GM19468 (cell line): ENCODE measurements around the gene PRAMEF11.
"Not testable (repeated sequence)": the region's sequence is repeated elsewhere in the genome, so short reads cannot be mapped to it uniquely, and the experiment has no call there.

ENCODE experiments used
- ATAC-seq: cut with Tn5 transposase; IDR thresholded peaks from one replicate; pipeline ENCODE4 v1.9.1; 2021; ENCODE audit warnings: mild to moderate bottlenecking, moderate library complexity, moderate number of reproducible peaks; ENCODE audit not compliant: unreplicated experiment; ENCODE audit errors: extremely low read depth

PRAMEF11 gene

DNA sequence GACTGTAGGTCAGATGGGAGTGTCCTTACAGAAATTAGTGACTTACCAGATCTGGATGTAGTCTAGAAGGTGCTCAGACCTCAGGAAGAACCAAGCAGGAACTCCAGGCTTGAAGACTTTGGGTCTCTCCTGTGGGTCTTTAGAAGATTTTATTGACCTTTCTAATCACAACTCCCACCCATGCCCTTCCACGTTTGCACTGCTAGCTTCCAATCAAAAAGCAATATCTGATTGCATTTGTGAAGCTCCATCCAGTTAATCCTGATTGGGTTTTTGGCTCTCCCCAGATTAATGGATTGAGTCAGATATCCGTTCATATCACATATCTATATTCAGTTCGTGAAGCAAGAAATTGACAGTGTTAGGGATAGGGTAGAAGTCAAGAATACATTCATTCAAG, at the start of gene PRAMEF11:
PRAMEF11 (minus strand) TSS at position 101 of the 400 bp plus-strand sequence. CDS start 2,621 bp downstream, outside the sequence.
- ATAC-seq, result not testable (repeated sequence)

DNA sequence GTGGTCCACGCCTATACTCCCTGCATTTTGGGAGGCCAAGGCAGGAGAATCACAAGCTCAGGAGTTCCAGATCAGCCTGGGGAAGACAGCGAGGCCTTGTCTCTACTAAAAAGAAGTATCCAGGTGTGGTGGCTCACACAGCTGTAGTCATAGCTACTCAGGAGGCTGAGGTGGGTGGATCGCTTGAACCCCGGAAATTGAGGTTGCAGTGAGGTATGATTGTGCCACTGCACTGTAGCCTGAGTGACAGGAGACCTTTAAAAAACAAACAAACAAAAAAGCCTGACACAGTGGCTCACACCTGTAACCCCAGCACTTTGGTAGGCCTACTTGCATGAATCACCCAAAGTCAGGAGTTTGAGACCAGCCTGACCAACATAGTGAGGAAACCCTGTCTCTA, 47.2 kb upstream of the PRAMEF11 start:
- ATAC-seq, result not testable (repeated sequence)

DNA sequence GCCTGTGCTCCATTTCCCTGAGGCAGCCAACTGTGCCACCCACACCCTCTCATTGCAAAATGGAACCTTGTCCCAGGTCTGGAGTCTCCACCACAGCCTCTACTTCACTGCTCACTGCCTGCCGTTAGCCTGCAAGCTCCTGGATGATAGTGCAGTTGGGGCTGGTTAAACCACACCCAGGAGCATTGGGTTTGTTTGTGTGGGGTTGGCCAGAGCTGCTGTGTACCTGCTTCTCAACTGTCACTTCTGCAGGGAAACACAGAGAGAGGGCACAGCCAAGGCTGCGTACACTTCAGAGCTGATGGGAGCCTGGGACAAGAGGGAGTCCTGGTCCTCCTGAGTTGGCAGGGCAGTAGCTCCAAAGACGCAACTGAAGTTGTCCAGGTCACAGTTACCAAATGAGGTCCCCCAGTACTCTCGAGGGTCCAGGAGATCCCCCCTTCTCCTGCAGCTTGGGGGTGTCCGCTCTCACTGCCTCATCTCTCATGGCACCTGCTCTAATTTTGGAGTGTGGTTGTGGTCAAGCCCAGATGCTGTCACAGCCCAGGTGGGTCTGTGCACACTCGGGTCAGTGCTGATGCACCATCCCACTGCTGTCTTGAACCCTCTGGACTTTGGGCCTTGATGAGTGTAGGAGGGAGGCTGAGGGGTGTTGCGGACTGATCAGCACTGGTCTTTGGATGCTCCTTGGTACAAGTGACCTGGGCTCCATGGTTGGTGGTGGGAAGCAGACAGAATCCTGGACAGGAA, 32.1 kb upstream of the PRAMEF11 start:
- not testable (repeated sequence) for ATAC-seq

DNA sequence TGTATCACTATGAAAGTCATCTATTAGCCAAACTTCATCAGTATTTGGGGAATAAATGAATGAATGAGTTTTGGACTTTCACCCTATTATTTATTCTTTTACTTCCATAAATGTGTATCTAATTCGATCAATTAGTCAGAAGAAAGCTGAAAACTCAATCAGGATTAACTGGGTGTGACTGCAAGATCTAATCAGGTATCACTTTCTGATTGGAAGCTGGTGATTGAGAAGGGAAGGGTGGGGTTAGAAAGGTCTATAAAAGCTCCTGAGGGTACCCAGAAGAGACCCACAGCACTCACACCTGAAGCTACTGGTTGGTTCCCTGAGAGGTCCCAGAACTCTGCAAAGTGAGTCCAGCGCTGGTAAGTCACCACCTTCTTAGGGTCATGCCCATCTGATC, 25.6 kb upstream of the PRAMEF11 start, which contains the start of gene PRAMEF2:
PRAMEF2 (plus strand) TSS at position 301 of the 400 bp plus-strand sequence. CDS start 1,924 bp downstream, outside the sequence.
- not testable (repeated sequence) for ATAC-seq

DNA sequence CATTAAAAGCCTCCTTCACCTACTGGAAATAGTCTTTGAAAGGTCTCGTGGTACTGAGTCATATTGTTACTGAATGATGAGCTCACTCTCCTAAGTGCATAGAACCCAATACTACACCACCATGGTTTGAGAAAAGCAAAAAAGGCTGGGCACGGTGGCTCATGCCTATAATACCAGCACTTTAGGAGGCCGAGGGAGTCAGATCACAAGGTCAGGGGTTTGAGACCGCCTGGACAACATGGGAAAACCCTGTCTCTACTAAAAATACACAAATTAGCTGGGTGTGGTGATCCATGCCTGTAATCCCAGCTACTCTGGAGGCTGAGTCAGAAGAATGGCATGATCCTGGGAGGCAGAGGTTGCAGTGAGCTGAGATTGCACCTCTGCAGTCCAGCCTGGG, 20.6 kb upstream of the PRAMEF11 start:
- no peak for ATAC-seq

DNA sequence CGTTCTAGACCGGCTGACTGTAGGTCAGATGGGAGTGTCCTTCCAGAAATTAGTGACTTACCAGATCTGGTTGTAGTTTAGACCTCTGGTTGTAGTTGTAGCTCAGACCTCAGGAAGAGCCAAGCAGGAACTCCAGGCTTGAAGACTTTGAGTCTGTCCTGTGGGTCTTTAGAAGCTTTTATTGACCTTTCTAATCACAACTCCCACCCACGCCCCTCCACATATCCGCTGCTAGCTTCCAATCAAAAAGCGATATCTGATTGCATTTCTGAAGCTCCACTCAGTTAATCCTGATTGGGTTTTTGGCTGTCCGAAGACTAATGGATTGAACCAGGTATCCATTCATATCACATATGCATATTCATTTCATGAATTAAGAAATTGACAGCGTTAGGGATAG, 17.4 kb upstream of the PRAMEF11 start, which contains the start of gene HNRNPCL1:
HNRNPCL1 (minus strand) TSS at position 101 of the 400 bp plus-strand sequence. CDS start 431 bp downstream, outside the sequence.
- not testable (repeated sequence) for ATAC-seq

DNA sequence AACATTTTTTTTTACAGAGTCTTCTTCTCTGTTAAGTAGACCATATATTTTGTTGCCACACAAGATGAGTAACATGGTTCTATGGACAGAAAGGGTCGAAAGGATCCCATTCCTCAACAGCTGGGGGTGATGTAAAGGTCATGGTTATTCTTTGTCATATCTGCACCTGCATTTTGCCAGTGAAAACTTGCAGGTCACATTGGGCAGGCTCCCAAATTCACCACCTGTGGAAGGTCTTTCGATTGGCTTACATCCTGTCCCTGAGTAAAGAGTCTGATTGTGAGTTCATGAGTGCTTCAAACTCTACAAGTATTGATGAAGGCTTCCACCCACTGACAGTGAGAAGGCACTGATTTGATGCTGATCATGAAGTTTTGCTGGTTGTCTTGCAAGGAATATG, 2.0 kb upstream of the PRAMEF11 start:
- ATAC-seq, result not testable (repeated sequence)

DNA sequence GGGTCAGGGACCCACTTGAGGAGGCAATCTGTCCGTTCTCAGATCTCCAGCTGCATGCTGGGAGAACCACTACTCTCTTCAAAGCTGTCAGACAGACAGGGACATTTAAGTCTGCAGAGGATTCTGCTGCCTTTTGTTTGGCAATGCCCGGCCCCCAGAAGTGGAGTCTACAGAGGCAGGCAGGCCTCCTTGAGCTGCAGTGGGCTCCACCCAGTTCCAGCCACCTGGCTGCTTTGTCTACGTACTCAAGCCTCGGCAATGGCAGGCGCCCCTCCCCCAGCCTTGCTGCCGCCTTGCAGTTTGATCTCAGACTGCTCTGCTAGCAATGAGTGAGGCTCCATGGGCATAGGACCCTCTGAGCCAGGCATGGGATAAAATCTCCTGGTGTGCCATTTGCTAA, 12.1 kb downstream of the PRAMEF11 start:
- not testable (repeated sequence) for ATAC-seq

DNA sequence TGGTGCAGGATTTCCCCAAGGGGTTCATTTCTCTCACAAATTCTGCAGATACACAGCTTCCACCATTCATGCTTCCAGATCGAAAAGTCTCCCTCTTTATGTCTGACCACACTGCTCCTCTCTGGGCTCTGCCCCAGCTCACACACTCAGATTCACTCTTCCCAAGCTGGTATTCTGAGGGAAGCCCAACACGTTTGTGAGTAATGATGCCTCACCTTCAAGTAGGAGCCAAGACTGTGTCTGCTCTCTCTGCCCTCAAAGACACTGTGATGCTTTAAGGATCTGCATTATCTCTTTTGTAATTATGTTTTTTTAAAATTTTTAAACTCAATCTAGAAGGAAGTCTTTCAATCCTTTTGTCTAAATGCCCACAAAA, 19.8 kb downstream of the PRAMEF11 start:
- no peak for ATAC-seq

DNA sequence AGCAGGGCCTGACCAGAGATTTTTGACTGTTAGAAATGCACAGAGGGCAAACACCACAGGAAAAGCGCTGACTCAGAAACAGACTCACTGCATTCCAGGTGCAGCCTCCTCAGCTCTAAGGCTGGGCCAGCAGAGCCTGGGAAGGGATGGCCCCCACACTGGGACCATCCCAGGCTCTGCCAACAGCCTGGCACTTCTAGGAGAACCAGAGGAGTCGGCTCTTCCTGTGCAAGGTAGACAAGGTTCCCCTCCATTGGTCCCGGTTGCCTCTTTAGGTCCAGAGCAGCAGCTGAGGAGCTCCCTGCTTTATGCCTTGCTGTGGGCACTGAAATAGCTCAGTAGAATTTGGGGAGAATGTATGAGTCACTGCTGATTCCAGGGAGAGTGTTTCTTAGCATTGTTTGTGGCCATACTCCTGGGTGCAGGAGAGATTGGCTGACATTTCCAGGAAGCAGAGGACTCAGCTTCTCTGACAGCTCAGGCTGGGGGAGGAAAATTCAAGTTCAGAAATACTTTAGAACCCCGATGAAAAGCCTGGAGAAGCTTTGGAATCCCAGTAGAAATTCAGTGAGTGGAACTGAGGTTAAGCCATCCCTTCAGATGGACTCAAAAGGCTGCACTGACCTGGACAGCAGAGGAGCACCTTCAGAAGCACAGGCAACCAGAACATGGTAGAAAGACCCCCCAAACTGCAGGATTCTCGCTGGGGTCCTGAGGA, 20.4 kb downstream of the PRAMEF11 start:
- no peak for ATAC-seq

DNA sequence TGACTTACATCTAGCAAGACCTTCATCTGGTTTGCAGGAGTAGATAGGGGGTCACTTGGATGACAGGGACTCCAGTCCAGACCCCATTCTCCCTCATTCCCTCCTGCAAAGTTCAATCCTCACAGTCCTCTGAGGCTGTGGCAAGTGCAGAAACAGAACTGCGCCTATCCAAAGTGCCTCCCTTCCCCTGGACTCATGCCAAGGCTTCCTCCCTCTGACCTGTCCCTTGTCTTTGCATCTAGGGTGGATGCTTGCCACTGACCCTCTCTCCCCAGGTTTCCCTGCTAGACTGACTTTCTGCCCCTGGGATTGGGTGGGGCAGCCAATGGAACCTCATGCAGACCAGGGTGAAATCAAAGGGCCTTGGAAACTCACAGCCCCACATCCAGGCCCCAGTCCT, 21.3 kb downstream of the PRAMEF11 start:
- ATAC-seq, result no peak

DNA sequence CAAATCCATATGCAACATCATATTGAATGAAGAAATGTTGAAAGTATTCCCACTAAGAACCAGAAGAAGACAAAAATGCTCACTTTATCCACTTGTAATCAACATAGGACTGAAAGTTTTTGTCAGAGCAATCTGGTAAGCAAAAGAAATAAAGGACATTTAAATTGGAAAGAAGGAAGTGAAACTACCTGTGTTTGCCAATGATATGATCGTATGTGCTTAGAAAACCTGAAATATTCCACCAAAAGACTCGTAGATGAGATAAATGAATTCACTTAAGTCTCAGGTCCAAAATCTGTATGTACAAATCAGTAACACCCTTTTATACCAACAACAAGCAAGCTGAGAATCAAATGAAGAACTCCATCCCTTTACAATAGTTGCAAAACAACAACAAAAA, 31.5 kb downstream of the PRAMEF11 start:
- ATAC-seq, result no peak

DNA sequence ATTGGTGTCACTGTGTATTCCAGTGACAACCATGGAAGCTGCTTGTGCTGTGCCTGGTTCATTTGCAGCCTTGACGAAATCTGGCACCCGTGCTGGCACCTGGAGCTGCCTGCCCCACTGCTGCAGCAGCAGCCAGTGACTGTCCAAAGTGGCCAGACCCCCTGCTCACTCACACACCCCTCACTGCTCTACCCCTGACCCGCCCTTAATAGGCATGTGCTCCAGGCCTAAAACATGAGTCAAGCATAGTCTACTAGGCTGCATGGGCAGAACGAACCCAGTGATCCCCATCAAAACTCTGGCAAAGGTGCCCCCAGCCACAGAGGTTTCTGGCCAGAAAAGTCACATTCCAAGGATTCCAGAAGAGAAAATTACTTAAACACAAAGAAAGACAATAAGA, 32.3 kb downstream of the PRAMEF11 start:
- no peak for ATAC-seq

DNA sequence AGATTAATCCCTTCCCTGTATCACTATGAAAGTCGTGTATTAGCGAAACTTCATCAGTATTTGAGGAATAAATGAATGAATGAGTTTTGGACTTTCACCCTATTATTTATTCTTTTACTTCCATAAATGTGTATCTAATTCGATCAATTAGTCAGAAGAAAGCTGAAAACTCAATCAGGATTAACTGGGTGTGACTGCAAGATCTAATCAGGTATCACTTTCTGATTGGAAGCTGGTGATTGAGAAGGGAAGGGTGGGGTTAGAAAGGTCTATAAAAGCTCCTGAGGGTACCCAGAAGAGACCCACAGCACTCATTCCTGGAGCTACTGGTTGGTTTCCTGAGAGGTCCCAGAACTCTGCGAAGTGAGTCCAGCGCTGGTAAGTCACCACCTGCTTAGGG, 40.1 kb downstream of the PRAMEF11 start, which contains the start of gene PRAMEF1:
PRAMEF1 (plus strand) TSS at position 301 of the 400 bp plus-strand sequence. CDS start 1,831 bp downstream, outside the sequence.
- ATAC-seq, result not testable (repeated sequence)

DNA sequence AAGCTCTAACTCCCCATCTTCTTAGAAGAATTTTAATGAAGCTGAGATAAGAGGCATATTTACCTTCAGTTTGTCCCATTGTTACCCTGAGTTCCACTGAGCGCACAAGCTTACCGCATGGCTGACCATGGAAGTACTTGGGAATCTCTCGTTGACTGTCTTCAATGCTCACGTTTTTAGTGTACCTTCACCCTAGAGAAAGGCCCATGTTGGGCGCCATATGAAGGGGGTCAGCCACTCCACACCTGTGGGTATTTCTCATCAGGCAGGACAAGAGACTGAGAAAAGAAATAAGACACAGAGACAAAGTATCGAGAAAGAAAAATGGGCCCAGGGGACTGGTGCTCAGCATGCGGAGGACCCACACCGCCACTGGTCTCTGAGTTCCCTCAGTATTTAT, 46.5 kb downstream of the PRAMEF11 start:
- not testable (repeated sequence) for ATAC-seq

DNA sequence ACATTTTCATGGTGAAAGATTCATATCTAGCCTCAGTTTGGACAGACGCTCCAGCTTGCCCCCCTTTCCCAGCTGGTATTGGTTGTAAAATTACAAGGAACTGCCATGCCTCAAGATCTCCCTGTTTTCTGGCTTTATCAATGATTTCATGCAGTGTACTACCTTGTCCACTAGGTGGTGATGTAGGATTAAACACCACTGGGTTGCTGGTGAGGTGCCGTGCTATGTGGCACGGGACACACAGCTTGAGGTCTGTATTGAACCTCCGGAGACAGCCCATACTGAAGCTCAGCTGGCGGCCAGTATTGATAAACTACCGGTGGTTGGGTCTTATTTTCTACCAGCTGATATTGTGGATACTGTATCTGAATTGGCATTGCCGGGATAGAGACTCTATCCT, 47.4 kb downstream of the PRAMEF11 start:
- ATAC-seq, result not testable (repeated sequence)

DNA sequence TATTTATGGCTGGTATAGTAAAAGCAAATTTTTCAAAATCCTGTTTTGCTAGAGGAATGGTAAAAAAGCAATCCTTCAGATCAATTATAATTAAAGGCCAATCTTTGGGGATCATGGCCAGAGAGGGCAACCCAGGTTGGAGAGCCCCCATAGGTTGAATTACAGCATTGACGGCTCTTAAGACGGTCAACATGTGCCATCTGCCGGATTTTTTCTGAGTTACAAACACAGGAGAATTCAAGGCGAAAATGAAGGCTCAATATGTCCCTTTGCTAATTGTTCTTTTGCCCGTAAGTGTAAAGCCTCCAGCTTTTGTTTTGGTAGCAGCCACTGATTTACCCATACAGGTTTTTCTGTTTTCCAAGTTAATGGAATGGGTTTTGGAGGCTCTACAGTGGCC, 49.7 kb downstream of the PRAMEF11 start:
- ATAC-seq, result not testable (repeated sequence)

DNA sequence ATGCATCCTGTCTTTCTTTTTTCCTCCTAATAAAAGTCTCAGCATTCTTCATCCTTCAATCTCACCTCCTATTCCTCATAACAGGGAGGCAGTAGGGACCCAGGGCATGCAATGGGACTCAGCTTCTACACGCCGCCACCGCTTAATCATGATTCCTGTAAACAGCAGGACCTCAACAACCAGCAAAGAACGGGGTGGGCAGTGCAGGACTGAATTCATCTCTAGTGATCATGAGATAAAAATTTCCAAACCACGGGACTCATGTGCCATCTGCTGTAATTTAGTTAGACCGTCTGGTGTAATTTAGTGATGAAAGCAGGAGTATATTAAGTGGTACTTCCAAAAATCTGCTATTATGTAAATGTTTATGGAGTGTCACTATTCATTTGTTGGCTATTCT, 52.3 kb downstream of the PRAMEF11 start:
- no peak for ATAC-seq

DNA sequence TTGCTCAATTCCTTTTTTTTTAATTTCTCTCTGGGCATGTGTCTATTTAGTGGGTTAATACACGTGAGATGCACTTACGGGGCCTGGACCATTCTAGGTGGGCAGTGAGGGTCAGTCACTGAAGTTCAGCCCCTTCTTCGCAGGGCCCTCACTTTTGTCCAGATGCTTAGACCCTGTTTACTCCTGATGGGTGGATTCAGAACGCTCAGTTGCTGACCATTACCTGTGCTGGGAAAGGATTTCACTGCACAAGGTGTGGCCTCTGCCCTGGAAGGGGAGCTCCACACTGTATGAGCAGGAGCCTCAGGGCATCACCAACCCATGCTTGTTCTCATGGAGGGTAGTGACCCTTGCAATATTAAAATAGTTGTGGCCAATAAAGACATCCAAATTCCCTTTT, 53.1 kb downstream of the PRAMEF11 start:
- ATAC-seq, result no peak

DNA sequence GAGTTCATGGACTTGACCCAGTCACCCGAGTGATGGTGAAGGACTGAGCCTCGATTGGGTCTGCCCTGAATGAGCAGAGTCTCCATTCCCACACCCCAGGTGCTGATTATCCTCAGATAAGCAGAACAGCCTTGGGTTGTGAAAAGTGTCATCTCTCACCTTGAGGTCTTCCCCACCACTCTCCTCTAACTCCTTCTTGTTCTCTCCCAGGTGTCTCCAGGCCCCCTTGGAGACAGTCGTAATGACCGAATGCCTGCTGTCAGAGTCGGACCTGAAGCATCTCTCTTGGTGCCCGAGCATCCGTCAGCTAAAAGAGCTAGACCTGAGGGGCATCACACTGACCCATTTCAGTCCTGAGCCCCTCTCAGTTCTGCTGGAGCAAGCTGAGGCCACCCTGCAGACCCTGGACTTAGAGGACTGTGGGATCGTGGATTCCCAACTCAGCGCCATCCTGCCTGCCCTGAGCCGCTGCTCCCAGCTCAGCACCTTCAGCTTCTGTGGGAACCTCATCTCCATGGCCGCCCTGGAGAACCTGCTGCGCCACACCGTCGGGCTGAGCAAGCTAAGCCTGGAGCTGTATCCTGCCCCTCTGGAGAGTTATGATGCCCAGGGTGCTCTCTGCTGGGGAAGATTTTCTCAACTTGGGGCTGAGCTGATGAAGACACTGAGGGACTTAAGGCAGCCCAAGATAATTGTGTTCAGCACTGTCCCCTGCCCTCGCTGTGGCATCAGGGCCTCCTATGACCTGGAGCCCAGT, 54.2 kb downstream of the PRAMEF11 start:
- ATAC-seq, result no peak
